GM18505 (cell line): ENCODE data around the gene GFRA1.

Experiments used
- ATAC-seq: cut with Tn5 transposase; IDR thresholded peaks from one replicate; pipeline ENCODE4 v1.9.1; 2021; ENCODE audit not compliant: unreplicated experiment
- POLR2A ChIP-seq: IDR thresholded peaks from 4 replicates; pipeline ENCODE4 v1.6.1; 2011; ENCODE audit warnings: borderline replicate concordance; ENCODE audit not compliant: insufficient read depth, insufficient read length; ENCODE audit errors: extremely low read depth

The GFRA1 gene

DNA sequence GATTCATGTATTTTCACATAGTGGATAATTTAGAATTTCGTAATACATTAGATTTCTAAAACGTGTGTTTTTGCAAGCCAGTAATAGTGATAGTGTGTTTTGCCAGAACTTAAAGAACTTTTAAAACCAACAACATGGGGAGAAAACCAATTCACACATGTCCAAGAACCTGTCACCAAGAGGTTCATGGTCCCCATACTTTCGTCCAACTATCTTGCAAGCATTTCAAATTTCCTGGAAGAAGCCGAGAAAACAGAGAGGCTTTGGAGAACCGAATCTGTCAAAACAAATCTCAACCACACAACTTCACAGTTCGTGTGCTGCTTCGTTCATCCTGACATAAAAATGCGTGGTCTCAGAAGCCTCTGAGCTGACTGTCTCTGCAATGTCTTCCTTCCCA, 31.9 kb downstream of the GFRA1 start:
- no peak for TF ChIP-seq POLR2A
- ATAC-seq: no peak

DNA sequence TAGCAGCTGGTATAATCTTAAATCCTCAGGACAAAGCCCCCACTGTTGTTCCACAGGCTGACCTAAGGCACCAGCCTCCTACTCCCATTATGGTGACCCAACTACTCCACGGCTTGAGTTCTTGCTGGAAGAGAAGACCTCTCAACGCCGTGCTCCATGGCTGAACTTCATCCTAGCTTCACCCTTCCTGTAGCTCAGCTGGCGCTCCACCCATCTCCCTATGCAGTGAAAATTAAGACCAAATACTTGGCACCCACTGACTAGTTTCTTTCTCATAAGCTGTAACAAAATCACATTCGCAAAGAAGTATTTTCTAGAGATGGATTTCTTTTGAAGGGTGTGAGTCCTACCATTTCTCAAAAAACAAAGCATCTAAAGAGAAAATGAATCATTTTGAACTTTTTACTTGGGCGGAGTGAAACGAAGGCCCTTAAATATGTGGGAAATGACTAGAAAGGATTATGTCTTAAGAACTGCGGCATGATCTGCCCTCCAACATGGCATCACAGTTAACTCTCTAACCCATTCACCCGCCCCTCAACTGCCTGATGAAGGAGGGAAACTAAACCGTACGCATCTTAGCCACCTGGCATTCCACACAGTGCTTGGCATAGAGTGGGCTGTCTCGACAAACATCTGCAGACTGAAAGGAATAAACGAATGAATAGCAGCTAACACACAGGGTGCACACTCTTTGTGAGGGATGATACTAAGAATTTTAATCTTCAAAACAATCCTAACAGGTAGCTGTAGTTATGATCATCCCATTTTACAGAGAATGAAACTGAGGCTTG, 32.7 kb downstream of the GFRA1 start:
- no peak for ATAC-seq
- no peak for TF ChIP-seq POLR2A

DNA sequence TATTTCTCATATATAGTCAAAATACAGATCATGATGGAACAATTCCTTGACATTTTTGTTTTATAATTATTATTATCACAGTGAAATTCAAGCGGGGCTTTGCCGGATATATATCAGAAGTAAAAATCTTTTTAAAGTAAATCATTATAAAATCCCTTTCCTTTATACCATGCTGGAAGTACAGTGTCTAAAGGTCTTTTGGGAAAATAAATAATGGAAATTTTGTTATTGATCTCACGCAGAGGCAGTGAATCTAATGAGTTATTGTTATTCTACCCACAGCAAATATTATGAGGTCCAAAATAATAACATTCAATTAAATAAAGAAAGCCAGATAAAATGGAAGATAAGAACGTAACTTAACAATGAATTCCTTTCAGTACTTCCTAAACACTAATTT, 33.8 kb downstream of the GFRA1 start:
- ATAC-seq: no peak
- no peak for TF ChIP-seq POLR2A

DNA sequence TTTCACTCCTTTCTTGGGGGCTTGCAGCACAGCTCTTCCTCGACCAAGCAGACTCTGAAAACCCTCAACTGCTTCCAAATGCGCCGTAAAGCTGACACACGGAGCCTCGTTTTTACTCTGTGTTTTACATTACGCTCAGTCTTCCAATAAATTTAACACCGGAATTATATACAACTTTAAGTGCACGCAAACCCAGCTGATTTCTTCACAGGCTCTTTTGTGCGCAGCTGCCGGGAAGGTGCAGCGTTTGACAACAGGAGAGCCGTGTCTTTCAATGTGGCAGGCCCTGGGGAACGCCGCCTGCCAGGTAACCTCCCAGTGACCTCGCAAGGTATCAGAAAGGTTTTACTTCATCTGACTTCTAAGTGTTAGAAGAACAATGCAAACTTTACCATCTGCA, 35.0 kb downstream of the GFRA1 start:
- no peak for TF ChIP-seq POLR2A
- ATAC-seq: no peak

DNA sequence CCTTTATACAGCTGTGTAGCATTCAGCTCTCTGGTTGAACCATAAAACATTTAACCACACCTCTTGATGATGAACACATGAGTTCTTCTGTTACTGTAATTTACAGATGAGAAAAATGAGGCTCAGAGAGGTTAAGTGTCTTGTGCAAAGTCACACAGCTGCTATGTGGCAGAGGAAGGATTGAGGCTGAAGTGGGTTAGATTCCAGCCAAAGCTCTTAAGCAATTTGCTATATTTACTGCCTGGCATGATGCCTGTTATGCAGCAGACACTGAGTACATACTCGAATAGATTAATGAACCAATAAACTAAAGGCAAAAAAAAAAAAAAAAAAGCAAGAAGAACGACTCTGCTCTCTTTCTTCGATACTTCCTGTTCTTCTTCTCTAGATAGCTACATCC, 35.7 kb downstream of the GFRA1 start:
- no peak for ATAC-seq
- TF ChIP-seq POLR2A: no peak

DNA sequence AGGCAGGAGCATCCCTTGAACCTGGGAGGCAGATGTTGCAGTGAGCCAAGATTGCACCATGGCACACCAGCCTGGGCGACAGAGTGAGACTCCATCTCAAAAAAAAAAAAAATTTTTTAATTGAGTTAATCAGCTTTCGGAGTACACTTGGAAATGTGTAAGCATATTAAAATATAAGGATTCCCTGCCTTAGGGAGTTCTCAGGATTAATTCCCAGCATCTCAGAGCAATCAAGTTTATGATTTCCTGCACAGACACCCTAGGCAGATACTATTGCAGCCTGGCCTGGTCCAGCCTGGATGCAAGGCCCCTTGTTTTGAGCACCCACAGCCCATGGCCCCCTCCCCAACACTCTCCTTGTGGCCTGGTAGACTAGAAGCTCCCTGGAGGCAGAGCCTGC, 39.8 kb downstream of the GFRA1 start:
- no peak for ATAC-seq
- TF ChIP-seq POLR2A: no peak

DNA sequence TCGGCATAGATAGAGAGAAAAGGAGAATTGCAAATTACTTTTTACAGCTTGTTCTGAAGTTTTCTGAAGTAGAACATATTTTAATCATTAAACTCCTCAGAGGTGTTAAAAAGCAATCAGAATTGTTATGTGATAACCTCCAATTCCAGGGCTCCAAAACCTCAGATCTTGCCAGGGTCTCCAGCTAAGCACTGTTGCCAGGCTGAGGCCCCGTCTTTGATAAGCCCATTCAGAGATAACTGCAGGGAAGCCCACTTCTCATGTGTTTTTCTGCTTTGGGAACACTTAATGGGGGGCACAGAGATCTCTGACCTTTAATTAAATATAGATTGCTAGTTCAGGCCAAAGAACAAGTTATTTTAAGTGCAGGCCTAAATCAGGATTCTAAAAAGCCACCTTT, 40.4 kb downstream of the GFRA1 start:
- ATAC-seq: no peak

DNA sequence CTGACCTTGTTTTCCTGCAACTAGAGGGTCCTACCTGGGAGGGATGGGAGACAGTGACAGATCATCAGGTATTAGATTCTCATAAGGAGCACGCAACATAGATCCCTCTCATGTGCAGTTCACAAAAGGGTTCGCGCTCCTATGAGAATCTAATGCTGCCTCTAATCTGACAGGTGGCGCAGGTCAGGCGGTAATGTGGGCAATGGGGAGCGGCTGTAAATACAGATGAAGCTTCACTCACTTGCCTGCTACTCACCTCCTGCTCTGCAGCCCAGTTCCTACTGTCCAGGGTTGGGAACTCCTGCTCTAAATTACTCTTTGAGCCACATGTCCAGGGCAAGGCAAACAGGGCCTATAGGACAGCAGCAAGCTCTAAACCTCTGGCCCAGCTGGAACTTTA, 46.2 kb downstream of the GFRA1 start:
- no peak for TF ChIP-seq POLR2A
- ATAC-seq: no peak

More for the DNA sequence above, 40.4 kb downstream of the GFRA1 start:
- TF ChIP-seq POLR2A: no peak

DNA sequence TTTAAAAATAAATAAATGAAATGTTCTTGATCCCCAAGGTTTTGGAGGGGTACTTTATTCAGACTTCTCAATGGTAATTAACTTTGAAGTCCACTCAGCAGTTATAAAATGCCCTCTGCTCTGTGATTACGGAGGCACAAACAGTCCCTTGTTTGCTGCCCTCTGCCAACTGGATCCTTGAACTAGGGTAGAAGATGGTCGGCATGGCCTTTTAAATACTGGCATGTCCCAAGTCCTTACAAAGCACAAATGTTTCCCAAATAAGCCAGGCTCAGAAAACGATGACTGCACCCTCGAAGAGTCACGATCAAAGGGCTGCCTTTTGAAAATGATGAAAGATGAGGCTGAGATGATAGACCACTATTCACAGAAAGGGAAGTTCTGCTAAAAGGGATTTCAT, 47.0 kb downstream of the GFRA1 start:
- ATAC-seq: no peak
- TF ChIP-seq POLR2A: no peak

DNA sequence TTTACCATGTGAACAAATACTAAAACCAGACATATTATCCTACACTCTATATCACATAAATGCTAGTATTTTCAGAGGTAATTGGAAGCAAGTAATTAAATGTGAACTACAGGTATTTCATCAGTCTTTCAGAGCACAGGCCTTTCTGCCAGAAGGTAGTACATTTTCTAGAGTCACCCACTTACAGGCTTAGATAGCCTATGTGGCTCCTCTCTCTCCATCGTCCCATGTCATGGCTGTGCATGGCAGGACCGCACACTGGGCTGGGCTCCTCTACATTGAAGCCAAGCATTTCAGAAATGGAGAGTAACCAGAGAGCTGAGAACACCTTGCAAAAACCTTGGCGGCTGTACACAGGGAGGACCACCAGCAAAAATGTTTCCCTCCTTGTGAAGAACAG, 49.7 kb downstream of the GFRA1 start:
- no peak for TF ChIP-seq POLR2A

DNA sequence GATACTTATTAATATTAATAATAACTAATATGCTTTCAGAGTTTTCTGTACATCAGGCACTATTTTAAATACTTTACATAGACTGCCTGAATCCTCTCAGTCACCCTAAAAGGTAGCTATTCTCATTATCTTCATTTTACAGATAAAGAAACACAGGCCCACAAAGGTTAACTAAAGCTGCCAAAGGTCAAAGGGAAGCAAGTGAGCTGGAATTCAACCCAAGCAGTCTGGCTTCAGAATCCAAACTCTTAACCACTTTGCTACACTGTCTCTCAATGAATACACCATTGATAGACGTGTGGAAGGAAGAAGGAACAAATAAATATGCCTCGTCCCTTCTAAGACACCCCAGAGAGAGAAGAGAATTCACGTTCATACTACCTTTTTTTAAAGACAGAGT, 52.0 kb downstream of the GFRA1 start:
- TF ChIP-seq POLR2A: no peak
- no peak for ATAC-seq

More for the DNA sequence above, 49.7 kb downstream of the GFRA1 start:
- ATAC-seq: no peak

DNA sequence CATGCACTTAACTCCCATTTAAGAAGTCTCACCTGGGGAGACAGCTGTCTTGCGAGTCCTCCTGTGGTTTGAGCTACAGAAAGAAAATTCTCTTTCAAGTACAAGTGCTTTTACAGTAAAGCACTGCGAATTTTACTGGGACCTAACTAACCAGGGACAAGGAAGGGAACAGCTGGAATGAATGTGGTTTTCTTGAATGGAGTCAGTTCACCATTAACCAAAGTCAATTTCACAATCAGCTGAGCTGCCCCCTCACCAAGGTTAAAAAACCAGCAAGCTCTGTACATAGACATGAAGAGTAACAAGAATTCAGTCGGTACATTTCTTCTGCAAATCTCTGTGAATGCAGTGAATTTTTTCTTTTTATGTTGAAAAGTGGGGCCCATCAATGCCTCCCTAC, 56.3 kb downstream of the GFRA1 start:
- no peak for TF ChIP-seq POLR2A
- ATAC-seq: no peak

DNA sequence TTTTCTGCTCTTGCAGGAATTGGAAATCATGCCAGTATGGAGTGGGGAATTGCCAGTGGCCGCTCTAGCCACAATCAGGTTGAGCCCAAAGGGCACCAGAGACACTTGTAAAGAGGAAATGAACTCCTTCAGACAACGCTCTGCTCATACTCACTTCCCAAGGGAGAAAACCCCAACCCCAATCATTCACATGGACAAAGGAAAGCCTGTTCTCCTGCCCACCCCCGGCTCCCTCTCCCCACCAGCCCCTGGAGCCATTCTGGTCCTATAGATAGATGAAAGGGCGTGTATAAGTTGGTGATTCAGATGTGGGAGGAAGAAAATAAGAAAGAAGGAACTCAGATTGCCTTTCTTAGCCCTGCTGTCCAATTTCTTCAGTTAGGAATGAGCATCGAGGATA, 57.4 kb downstream of the GFRA1 start:
- TF ChIP-seq POLR2A: no peak
- ATAC-seq: no peak

DNA sequence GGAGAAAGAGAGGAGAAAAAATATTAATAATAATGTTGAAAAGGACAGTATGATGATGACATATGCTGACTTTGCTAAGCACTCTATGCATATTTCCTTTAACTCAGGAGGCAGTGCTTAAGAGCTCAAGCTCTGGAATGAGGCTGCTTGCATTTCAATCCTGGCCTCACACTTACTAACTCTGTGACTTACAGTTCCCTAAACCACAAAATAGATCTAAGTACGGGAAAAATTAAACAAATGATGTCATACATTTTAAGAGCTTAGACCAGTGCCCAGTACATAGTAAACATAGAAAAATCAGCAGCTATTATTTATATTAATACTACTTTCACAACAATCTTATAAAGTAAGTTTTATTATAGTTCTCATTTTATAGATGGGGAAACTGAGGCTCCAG, 61.3 kb downstream of the GFRA1 start:
- ATAC-seq: no peak
- no peak for TF ChIP-seq POLR2A
